GM18951 (cell line): Measurements from ENCODE around the gene DNAI7.

Source experiments
- POLR2A ChIP-seq: IDR thresholded peaks from 4 replicates; pipeline ENCODE4 v1.6.1; 2011; ENCODE audit warnings: mild to moderate bottlenecking; ENCODE audit not compliant: insufficient read length, insufficient read depth; ENCODE audit errors: extremely low read depth
- in situ Hi-C: fragments of 300-500 bp; cut with MboI; formaldehyde crosslinking; loops from one replicate; pipeline ENCODE4 v1.12.0; 2022; ENCODE audit warnings: low sequenced_read_pairs, mixed read lengths, inconsistent platforms; ENCODE audit not compliant: unreplicated experiment

The DNAI7 gene

GRCh38 chr12:25074113-25074512 is 120.8 kb downstream of the DNAI7 start:
- in situ Hi-C loops, result no loop called here

GRCh38 chr12:25072906-25073650 is 121.9 kb downstream of the DNAI7 start:
- in situ Hi-C loops, result no loop called here
- no peak for TF ChIP-seq POLR2A

More at GRCh38 chr12:25074113-25074512, 120.8 kb downstream of the DNAI7 start:
- TF ChIP-seq POLR2A, result no peak

GRCh38 chr12:25071366-25071765 is 123.6 kb downstream of the DNAI7 start:
- in situ Hi-C loops, result no loop called here
- no peak for TF ChIP-seq POLR2A

- in situ Hi-C loops, result no loop called here
Measured at GRCh38 chr12:25069224-25069623, 125.7 kb downstream of the DNAI7 start.

GRCh38 chr12:25065035-25065434 is 129.9 kb downstream of the DNAI7 start:
- in situ Hi-C loops, result no loop called here
- TF ChIP-seq POLR2A, result no peak

More at GRCh38 chr12:25069224-25069623, 125.7 kb downstream of the DNAI7 start:
- TF ChIP-seq POLR2A, result no peak

GRCh38 chr12:25063873-25064628 is 130.9 kb downstream of the DNAI7 start:
- in situ Hi-C loops, result no loop called here
- TF ChIP-seq POLR2A, result no peak

GRCh38 chr12:25058658-25059058 is 136.3 kb downstream of the DNAI7 start:
- TF ChIP-seq POLR2A, result no peak
- in situ Hi-C loops, result loop anchor here (10.0 kb wide), 1 partner anchor 54 kb away; no protein-coding TSS in a partner anchor
